Activated B cell treated with CpG ODN at 0.5 μM for 24 hours (primary cell): Measurements from ENCODE around the gene LYRM4. TPM values are rescaled to one million over a fixed set of nuclear protein-coding genes. Genes with fewer than 3 reads are reported as not detected.

Source experiments
- ATAC-seq: fragments of 200-7000 bp; cut with Tn5 transposase; one replicate; pipeline ENCODE4 v1.10.0; 2021; ENCODE audit warnings: low read depth, mild to moderate bottlenecking, moderate library complexity
- CTCF ChIA-PET: fragments of 350-600 bp; sonication (Branson Sonifier 250); formaldehyde crosslinking; loops from one replicate; lab custom pipeline; 2021; ENCODE audit warnings: antibody characterized with exemption; lab: Charles Lee
- POLR2A ChIA-PET: fragments of 350-600 bp; sonication (Branson Sonifier 250); formaldehyde crosslinking; loops from one replicate; lab custom pipeline; 2021; ENCODE audit warnings: antibody characterized with exemption; lab: Charles Lee
- DNase-seq: peaks from one replicate; pipeline ENCODE4 v3.0.0; 2022
- H3K27ac Mint-ChIP-seq: one replicate; pipeline ENCODE4 v1.8.0; 2020; ENCODE audit warnings: mixed read lengths
- H3K27me3 Mint-ChIP-seq: one replicate; pipeline ENCODE4 v1.8.0; 2021; ENCODE audit warnings: mixed read lengths
- H3K36me3 Mint-ChIP-seq: one replicate; pipeline ENCODE4 v1.8.0; 2021; ENCODE audit warnings: low read depth, mixed read lengths
- H3K4me1 Mint-ChIP-seq: one replicate; pipeline ENCODE4 v1.8.0; 2021; ENCODE audit warnings: mixed read lengths
- H3K4me3 Mint-ChIP-seq: one replicate; pipeline ENCODE4 v1.8.0; 2020; ENCODE audit warnings: mild to moderate bottlenecking, mixed read lengths
- H3K9me3 Mint-ChIP-seq: one replicate; pipeline ENCODE4 v1.8.0; 2020; ENCODE audit warnings: mixed read lengths
- CTCF ChIP-seq: fragments of 200-600 bp; IDR thresholded peaks from one replicate; pipeline ENCODE4 v1.8.0; 2022; ENCODE audit warnings: antibody characterized with exemption, mild to moderate bottlenecking
- intact Hi-C: fragments of 100-400 bp; cut with micrococcal nuclease; formaldehyde crosslinking; loops from one replicate; pipeline ENCODE4 v1.15.1; 2024
- total RNA-seq: library from RNA; stranded (reverse); gene quantifications from 2 replicates; pipeline ENCODE4 v1.2.3, GENCODE V29; 2022

The LYRM4 gene
- total RNA-seq, 1 donor from 2014 or later: 51.2 TPM

- H3K4me3 Mint-ChIP-seq: no peak overlapping the region
- no peaks in the 10 kb centered on the region for H3K9me3 Mint-ChIP-seq
- ChIA-PET CTCF (interaction anchor here (0.8 kb wide), 1 partner anchor 9 kb away, joined by 3 read pairs; no protein-coding TSS in a partner anchor), POLR2A (interaction anchor here (0.6 kb wide), 1 partner anchor 1900 kb away, joined by 5 read pairs; no protein-coding TSS in a partner anchor)
- intact Hi-C loops: no loop called here
- DNase-seq (no peak), ATAC-seq (no peak)
- TF ChIP-seq CTCF: no peak
- no peaks in the 10 kb centered on the region for H3K27me3 Mint-ChIP-seq
- no peaks in the 10 kb centered on the region for H3K36me3 Mint-ChIP-seq
- H3K4me1 Mint-ChIP-seq: no peaks in the 10 kb centered on the region
- no peak overlapping the region for H3K27ac Mint-ChIP-seq
These were observed 108.3 kb downstream of the LYRM4 start for GRCh38 chr6:5152460-5152859.

GRCh38 chr6:5151955-5152401 is 108.8 kb downstream of the LYRM4 start:
- Mint-ChIP-seq H3K4me3 (no peak overlapping the region), H3K4me1 (no peaks in the 10 kb centered on the region), H3K36me3 (no peaks in the 10 kb centered on the region), H3K9me3 (no peaks in the 10 kb centered on the region), H3K27me3 (no peaks in the 10 kb centered on the region), H3K27ac (no peak overlapping the region)
- DNase-seq (no peak), ATAC-seq (no peak)
- intact Hi-C loops: no loop called here
- ChIA-PET CTCF (interaction anchor here (0.8 kb wide), 1 partner anchor 8 kb away, joined by 3 read pairs; no protein-coding TSS in a partner anchor), POLR2A (interaction anchor here (0.6 kb wide), 1 partner anchor 1901 kb away, joined by 5 read pairs; no protein-coding TSS in a partner anchor)
- no peak for TF ChIP-seq CTCF

GRCh38 chr6:5151360-5151954 is 109.3 kb downstream of the LYRM4 start:
- Mint-ChIP-seq H3K36me3 (no peaks in the 10 kb centered on the region), H3K27ac (no peak overlapping the region), H3K27me3 (no peaks in the 10 kb centered on the region), H3K4me1 (no peaks in the 10 kb centered on the region), H3K9me3 (no peaks in the 10 kb centered on the region), H3K4me3 (no peak overlapping the region)
- DNase-seq: no peak
- POLR2A ChIA-PET: no interaction called here
- CTCF ChIA-PET: interaction anchor here (0.8 kb wide), 1 partner anchor 8 kb away, joined by 3 read pairs; no protein-coding TSS in a partner anchor
- no peak for ATAC-seq
- intact Hi-C loops: no loop called here
- TF ChIP-seq CTCF: no peak

- Mint-ChIP-seq H3K36me3 (no peaks in the 10 kb centered on the region), H3K9me3 (no peaks in the 10 kb centered on the region), H3K27ac (no peak overlapping the region), H3K4me1 (no peaks in the 10 kb centered on the region), H3K4me3 (no peak overlapping the region), H3K27me3 (no peaks in the 10 kb centered on the region)
- CTCF ChIA-PET: interaction anchor here (1.1 kb wide), 1 partner anchor 153 kb away, joined by 4 read pairs; no protein-coding TSS in a partner anchor
- no peak for TF ChIP-seq CTCF
- no peak for DNase-seq
- intact Hi-C loops: no loop called here
- POLR2A ChIA-PET: no interaction called here
- ATAC-seq: no peak
These were observed 110.1 kb downstream of the LYRM4 start for GRCh38 chr6:5150551-5151075.

- intact Hi-C loops: no loop called here
- Mint-ChIP-seq H3K9me3 (no peaks in the 10 kb centered on the region), H3K36me3 (peaks cover under 1% of the 10 kb centered on the region), H3K27ac (no peak overlapping the region), H3K4me3 (no peak overlapping the region), H3K27me3 (no peaks in the 10 kb centered on the region), H3K4me1 (no peaks in the 10 kb centered on the region)
- no peak for DNase-seq
- ChIA-PET POLR2A (no interaction called here), CTCF (interaction anchor here (1.1 kb wide), 1 partner anchor 154 kb away, joined by 4 read pairs; no protein-coding TSS in a partner anchor)
- TF ChIP-seq CTCF: no peak
- ATAC-seq: no peak
These were observed 110.9 kb downstream of the LYRM4 start for GRCh38 chr6:5149891-5150290.
